Hair follicular keratinocyte (primary cell): Measurements from ENCODE around the gene SEMA3A. TPM values are rescaled to one million over a fixed set of nuclear protein-coding genes. Genes with fewer than 3 reads are reported as not detected.

Source experiments
- total RNA-seq: library from RNA; depleted of rRNA; stranded (reverse); fragments of >200 nt; gene quantifications from 2 replicates; pipeline ENCODE4 v1.2.3, GENCODE V29; 2015

SEMA3A gene
- total RNA-seq, result 1.0 TPM in 1 of 2 replicates, not detected in the other

GRCh38 chr7:84194484-84195271 lies at the start of gene SEMA3A:
TSS of gene SEMA3A (minus strand) at chr7:84194789. CDS start at chr7:84194586, 203 bp downstream.

